MCF 10A (cell line): ENCODE results near the gene ELAC1. TPM values are rescaled to one million over a fixed set of nuclear protein-coding genes. Genes with fewer than 3 reads are reported as not detected.

ENCODE experiments used
- Bru-seq: library from RNA; stranded (reverse); fragments of 400-500 nt; gene quantifications from one replicate; lab custom pipeline; 2021; lab: Mats Ljungman, UMichigan
- BruChase-seq, 2 experiments: library from RNA; stranded (reverse); fragments of 400-500 nt; gene quantifications; one replicate each; lab custom pipeline; 2021; lab: Mats Ljungman, UMichigan
- BruUV-seq: library from RNA; stranded (reverse); fragments of 400-500 nt; replicated peaks from 2 replicates; lab custom pipeline; 2021; lab: Mats Ljungman, UMichigan
- CTCF ChIA-PET: fragments of 300-600 bp; sonication (Branson Sonifier 250); formaldehyde crosslinking; extraction: SDS; loops from one replicate; lab custom pipeline; 2021; ENCODE audit warnings: antibody characterized with exemption, inconsistent platforms; lab: Yijun Ruan, JAX
- POLR2A ChIA-PET: fragments of 300-600, 350-650 bp; sonication (Branson Sonifier 250); formaldehyde crosslinking; extraction: SDS; loops from one replicate; lab custom pipeline; 2020; ENCODE audit warnings: antibody characterized with exemption, inconsistent platforms; lab: Yijun Ruan, JAX
- DNase-seq: peaks from one replicate; pipeline ENCODE4 v3.0.0-alpha.2; 2018; ENCODE audit not compliant: unreplicated experiment
- H3K27ac Mint-ChIP-seq: one replicate; pipeline ENCODE4 v1.8.0; 2022; ENCODE audit warnings: mild to moderate bottlenecking, low read depth, mixed read lengths; ENCODE audit not compliant: unreplicated experiment
- H3K27me3 Mint-ChIP-seq: one replicate; pipeline ENCODE4 v1.8.0; 2022; ENCODE audit warnings: mixed read lengths; ENCODE audit not compliant: insufficient read depth, unreplicated experiment
- H3K36me3 Mint-ChIP-seq: one replicate; pipeline ENCODE4 v1.8.0; 2022; ENCODE audit warnings: mild to moderate bottlenecking, moderate library complexity, mixed read lengths; ENCODE audit not compliant: insufficient read depth, unreplicated experiment
- H3K4me1 Mint-ChIP-seq: one replicate; pipeline ENCODE4 v1.8.0; 2022; ENCODE audit warnings: mixed read lengths; ENCODE audit not compliant: insufficient read depth, unreplicated experiment
- H3K4me3 Mint-ChIP-seq: one replicate; pipeline ENCODE4 v1.8.0; 2022; ENCODE audit warnings: mild to moderate bottlenecking, moderate library complexity, mixed read lengths; ENCODE audit not compliant: unreplicated experiment
- H3K9me3 Mint-ChIP-seq: one replicate; pipeline ENCODE4 v1.8.0; 2022; ENCODE audit warnings: mixed read lengths; ENCODE audit not compliant: unreplicated experiment
- CTCF ChIP-seq: fragments of 200-600 bp; IDR thresholded peaks from one replicate; pipeline ENCODE4 v1.8.0; 2022; ENCODE audit warnings: antibody characterized with exemption, mild to moderate bottlenecking; ENCODE audit not compliant: unreplicated experiment
- intact Hi-C: fragments of 100-400 bp; cut with micrococcal nuclease; formaldehyde crosslinking; loops from 2 replicates; pipeline ENCODE4 v1.14.1; 2022
- long read RNA-seq: library from polyadenylated mRNA; stranded (forward); transcript quantifications from one replicate; pipeline ENCODE4 v2.0.0, GENCODE V29; 2022
- total RNA-seq: library from RNA; stranded (reverse); gene quantifications from 2 replicates; pipeline ENCODE4 v1.2.3, GENCODE V29; 2022

The ELAC1 gene
- total RNA-seq = 10.8 and 14.0 TPM in 2 replicates
- Bru-seq, nascent RNA = percentile 82 among the genes with signal in this experiment
- BruChase-seq, experiment 1, labeled RNA remaining after a 6-hour chase = percentile 77 among the genes with signal in this experiment
- percentile 92 among the genes with signal in this experiment for BruChase-seq, experiment 2, labeled RNA remaining after a 2-hour chase
- long read RNA-seq, transcript ELAC1-201 (4 exons, 2,235 nt) = major isoform, 13 of 20 reads
- long read RNA-seq, partial matches to known transcripts = 1 of 20 reads
- long read RNA-seq, other reads (novel, unspliced or antisense) = 2 of 20 reads

- CTCF ChIA-PET = interaction anchor here (0.6 to 1.5 kb wide), 10 partner anchors 16 to 460 kb away, joined by 3 to 6 read pairs (median 3); no protein-coding TSS in a partner anchor
- POLR2A ChIA-PET = interaction anchor here (0.6 to 9.9 kb wide), 38 partner anchors 9 to 687 kb away, joined by 3 to 187 read pairs (median 5); partner anchors contain the start of genes MBD1, ME2, MRO and SMAD4
- Mint-ChIP-seq H3K27me3 (no peaks in the 10 kb centered on the region), H3K4me1 (peaks cover 27% of the 10 kb centered on the region), H3K4me3 (peak within 1 kb of the TSS; percentile 68), H3K36me3 (no peaks in the 10 kb centered on the region), H3K27ac (peak within 1 kb of the TSS; percentile 75), H3K9me3 (peaks cover 11% of the 10 kb centered on the region)
- BruUV-seq = no TSS peak
- intact Hi-C loops = loop anchor here (1.0 kb wide), 1 partner anchor 148 kb away; the partner anchor contains the start of gene MRO
- DNase-seq = peak; percentile 72
- no peak for TF ChIP-seq CTCF
Observed at GRCh38 chr18:50967714-50968661, at the start of gene ELAC1. TSS of gene ELAC1 (plus strand) at chr18:50968040. CDS start at chr18:50974405, 6,365 bp downstream.

GRCh38 chr18:50918153-50918552, 49.7 kb upstream of the ELAC1 start:
- Mint-ChIP-seq H3K4me1 (peaks cover 6% of the 10 kb centered on the region), H3K36me3 (peaks cover 82% of the 10 kb centered on the region), H3K27ac (no peak overlapping the region), H3K9me3 (no peaks in the 10 kb centered on the region), H3K4me3 (no peak overlapping the region), H3K27me3 (no peaks in the 10 kb centered on the region)
- no peak for DNase-seq
- ChIA-PET CTCF (interaction anchor here (0.7 kb wide), 1 partner anchor 27 kb away, joined by 3 read pairs; no protein-coding TSS in a partner anchor), POLR2A (interaction anchor here (0.8 kb wide), 1 partner anchor 15 kb away, joined by 3 read pairs; no protein-coding TSS in a partner anchor)
- intact Hi-C loops = no loop called here
- BruUV-seq = no TSS peak
- no peak for TF ChIP-seq CTCF

- Mint-ChIP-seq H3K9me3 (peaks cover 8% of the 10 kb centered on the region), H3K36me3 (peaks cover 89% of the 10 kb centered on the region), H3K4me3 (no peak overlapping the region), H3K27ac (no peak overlapping the region), H3K4me1 (no peaks in the 10 kb centered on the region), H3K27me3 (no peaks in the 10 kb centered on the region)
- intact Hi-C loops = no loop called here
- BruUV-seq = no TSS peak
- ChIA-PET CTCF (interaction anchor here (0.6 kb wide), 1 partner anchor 160 kb away, joined by 4 read pairs; no protein-coding TSS in a partner anchor), POLR2A (no interaction called here)
- TF ChIP-seq CTCF = no peak
- DNase-seq = no peak
Observed at GRCh38 chr18:50924372-50924771, 43.5 kb upstream of the ELAC1 start.
